ENCODE measurements around the gene UQCRQ. TPM values are rescaled to one million over a fixed set of nuclear protein-coding genes. Genes with fewer than 3 reads are reported as not detected.

The UQCRQ gene
- total and polyA plus RNA-seq, 9 of the 15 experiments (the other 6 are each of a cell fraction or from before 2014, with no cell fraction given) = 235 to 2,421 (median 883) TPM

DNA sequence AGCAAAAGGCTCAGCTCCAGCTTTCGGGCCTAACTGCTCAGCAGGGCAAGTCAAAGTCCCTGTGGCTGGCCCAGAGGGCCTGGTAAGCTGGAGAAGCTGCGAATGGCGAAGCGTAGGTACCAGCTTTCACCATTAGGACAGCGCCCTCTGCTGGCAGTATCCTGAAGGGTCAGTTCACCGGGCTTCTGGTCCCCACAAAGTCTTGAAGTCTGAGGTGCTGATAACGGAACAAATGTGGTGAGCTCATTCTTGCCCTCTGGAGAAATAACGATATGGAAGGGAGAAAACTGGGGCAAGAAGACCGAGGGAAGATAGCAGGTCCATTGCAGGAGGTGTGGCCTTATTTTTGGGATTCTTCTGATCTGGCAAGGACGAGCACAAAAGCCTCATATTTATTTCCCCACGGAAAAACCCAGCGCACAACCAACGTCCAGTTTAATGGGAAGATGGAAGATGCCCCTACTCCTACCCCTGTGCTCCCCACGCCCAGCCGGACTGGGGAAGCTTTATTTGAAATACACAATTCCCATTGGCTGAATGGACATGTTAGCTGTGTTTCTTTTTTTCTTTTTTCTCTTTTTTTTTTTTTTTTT, 46.2 kb upstream of the UQCRQ start (continued):
- TF ChIP-seq, protein P1, sequence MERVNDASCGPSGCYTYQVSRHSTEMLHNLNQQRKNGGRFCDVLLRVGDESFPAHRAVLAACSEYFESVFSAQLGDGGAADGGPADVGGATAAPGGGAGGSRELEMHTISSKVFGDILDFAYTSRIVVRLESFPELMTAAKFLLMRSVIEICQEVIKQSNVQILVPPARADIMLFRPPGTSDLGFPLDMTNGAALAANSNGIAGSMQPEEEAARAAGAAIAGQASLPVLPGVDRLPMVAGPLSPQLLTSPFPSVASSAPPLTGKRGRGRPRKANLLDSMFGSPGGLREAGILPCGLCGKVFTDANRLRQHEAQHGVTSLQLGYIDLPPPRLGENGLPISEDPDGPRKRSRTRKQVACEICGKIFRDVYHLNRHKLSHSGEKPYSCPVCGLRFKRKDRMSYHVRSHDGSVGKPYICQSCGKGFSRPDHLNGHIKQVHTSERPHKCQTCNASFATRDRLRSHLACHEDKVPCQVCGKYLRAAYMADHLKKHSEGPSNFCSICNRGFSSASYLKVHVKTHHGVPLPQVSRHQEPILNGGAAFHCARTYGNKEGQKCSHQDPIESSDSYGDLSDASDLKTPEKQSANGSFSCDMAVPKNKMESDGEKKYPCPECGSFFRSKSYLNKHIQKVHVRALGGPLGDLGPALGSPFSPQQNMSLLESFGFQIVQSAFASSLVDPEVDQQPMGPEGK (CRISPR knock-in tag; IDR thresholded peaks at IDR 0.05; ENCODE audit: borderline replicate concordance) = no peak
- TF ChIP-seq COPS2 (conservative IDR thresholded peaks at IDR 0.05) (no peak), TCFL5 (CRISPR knock-in tag; conservative IDR thresholded peaks at IDR 0.05) (no peak), MITF (IDR thresholded peaks at IDR 0.05) (no peak), LEF1 (IDR thresholded peaks at IDR 0.05) (no peak), ZKSCAN1 (IDR thresholded peaks at IDR 0.05; ENCODE audit: low read depth, low read length) (0 out of 2 replicates have a peak, but pooled peaks have one; percentile 42), NFIC (IDR thresholded peaks at IDR 0.05) (no peak), SMC3 (conservative IDR thresholded peaks at IDR 0.05; ENCODE audit: insufficient read depth, low read depth, low read length) (peak; percentile 94), ZNF764 (CRISPR knock-in tag; IDR thresholded peaks at IDR 0.05; ENCODE audit: low read depth) (no peak), GTF2F1 (IDR thresholded peaks at IDR 0.05; ENCODE audit: low read depth, low read length) (no peak), ELF1 (tag; IDR thresholded peaks at IDR 0.05) (no peak)
- TF ChIP-seq, protein P2, sequence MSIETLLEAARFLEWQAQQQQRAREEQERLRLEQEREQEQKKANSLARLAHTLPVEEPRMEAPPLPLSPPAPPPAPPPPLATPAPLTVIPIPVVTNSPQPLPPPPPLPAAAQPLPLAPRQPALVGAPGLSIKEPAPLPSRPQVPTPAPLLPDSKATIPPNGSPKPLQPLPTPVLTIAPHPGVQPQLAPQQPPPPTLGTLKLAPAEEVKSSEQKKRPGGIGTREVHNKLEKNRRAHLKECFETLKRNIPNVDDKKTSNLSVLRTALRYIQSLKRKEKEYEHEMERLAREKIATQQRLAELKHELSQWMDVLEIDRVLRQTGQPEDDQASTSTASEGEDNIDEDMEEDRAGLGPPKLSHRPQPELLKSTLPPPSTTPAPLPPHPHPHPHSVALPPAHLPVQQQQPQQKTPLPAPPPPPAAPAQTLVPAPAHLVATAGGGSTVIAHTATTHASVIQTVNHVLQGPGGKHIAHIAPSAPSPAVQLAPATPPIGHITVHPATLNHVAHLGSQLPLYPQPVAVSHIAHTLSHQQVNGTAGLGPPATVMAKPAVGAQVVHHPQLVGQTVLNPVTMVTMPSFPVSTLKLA (conservative IDR thresholded peaks at IDR 0.05) = no peak
- TF ChIP-seq, protein P3, sequence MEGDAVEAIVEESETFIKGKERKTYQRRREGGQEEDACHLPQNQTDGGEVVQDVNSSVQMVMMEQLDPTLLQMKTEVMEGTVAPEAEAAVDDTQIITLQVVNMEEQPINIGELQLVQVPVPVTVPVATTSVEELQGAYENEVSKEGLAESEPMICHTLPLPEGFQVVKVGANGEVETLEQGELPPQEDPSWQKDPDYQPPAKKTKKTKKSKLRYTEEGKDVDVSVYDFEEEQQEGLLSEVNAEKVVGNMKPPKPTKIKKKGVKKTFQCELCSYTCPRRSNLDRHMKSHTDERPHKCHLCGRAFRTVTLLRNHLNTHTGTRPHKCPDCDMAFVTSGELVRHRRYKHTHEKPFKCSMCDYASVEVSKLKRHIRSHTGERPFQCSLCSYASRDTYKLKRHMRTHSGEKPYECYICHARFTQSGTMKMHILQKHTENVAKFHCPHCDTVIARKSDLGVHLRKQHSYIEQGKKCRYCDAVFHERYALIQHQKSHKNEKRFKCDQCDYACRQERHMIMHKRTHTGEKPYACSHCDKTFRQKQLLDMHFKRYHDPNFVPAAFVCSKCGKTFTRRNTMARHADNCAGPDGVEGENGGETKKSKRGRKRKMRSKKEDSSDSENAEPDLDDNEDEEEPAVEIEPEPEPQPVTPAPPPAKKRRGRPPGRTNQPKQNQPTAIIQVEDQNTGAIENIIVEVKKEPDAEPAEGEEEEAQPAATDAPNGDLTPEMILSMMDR (IDR thresholded peaks at IDR 0.05 in 2 of 3, conservative IDR thresholded peaks at IDR 0.05 in 1 of 3; ENCODE audit: insufficient read depth in 2 of 3, low read depth in 1 of 3, low read length in 3 of 3) = peak; percentile 90 to 98 (median 96)
- TF ChIP-seq, protein P4, sequence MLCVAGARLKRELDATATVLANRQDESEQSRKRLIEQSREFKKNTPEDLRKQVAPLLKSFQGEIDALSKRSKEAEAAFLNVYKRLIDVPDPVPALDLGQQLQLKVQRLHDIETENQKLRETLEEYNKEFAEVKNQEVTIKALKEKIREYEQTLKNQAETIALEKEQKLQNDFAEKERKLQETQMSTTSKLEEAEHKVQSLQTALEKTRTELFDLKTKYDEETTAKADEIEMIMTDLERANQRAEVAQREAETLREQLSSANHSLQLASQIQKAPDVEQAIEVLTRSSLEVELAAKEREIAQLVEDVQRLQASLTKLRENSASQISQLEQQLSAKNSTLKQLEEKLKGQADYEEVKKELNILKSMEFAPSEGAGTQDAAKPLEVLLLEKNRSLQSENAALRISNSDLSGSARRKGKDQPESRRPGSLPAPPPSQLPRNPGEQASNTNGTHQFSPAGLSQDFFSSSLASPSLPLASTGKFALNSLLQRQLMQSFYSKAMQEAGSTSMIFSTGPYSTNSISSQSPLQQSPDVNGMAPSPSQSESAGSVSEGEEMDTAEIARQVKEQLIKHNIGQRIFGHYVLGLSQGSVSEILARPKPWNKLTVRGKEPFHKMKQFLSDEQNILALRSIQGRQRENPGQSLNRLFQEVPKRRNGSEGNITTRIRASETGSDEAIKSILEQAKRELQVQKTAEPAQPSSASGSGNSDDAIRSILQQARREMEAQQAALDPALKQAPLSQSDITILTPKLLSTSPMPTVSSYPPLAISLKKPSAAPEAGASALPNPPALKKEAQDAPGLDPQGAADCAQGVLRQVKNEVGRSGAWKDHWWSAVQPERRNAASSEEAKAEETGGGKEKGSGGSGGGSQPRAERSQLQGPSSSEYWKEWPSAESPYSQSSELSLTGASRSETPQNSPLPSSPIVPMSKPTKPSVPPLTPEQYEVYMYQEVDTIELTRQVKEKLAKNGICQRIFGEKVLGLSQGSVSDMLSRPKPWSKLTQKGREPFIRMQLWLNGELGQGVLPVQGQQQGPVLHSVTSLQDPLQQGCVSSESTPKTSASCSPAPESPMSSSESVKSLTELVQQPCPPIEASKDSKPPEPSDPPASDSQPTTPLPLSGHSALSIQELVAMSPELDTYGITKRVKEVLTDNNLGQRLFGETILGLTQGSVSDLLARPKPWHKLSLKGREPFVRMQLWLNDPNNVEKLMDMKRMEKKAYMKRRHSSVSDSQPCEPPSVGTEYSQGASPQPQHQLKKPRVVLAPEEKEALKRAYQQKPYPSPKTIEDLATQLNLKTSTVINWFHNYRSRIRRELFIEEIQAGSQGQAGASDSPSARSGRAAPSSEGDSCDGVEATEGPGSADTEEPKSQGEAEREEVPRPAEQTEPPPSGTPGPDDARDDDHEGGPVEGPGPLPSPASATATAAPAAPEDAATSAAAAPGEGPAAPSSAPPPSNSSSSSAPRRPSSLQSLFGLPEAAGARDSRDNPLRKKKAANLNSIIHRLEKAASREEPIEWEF (CRISPR knock-in tag; IDR thresholded peaks at IDR 0.05) = no peak
